Measurements from ENCODE around the gene PAX7. TPM values are rescaled to one million over a fixed set of nuclear protein-coding genes. Genes with fewer than 3 reads are reported as not detected.
A peak's percentile ranks its signal among the peaks of the same experiment; 100 is the strongest.
"Not testable (repeated sequence)": the region's sequence is repeated elsewhere in the genome, so short reads cannot be mapped to it uniquely, and the experiment has no call there.

Gene PAX7
- total RNA-seq, 1 experiment from 2014 or later = 0.07 TPM

GRCh38 chr1:18743233-18743632, 112.6 kb downstream of the PAX7 start:
- peak; percentile 44 for DNase-seq
- no peaks in the 10 kb centered on the region for H4K20me1 ChIP-seq (ENCODE audit: insufficient read depth, low read depth, low read length)
- H3K9me2 ChIP-seq (replicated peaks; ENCODE audit: insufficient read depth, low read length) = no peaks in the 10 kb centered on the region
- no peaks in the 10 kb centered on the region for H3K4me1 ChIP-seq (ENCODE audit: low read length)
- H3K27me3 ChIP-seq (ENCODE audit: low read length) = no peaks in the 10 kb centered on the region
- no peaks in the 10 kb centered on the region for H3K79me2 ChIP-seq (ENCODE audit: low read length)
- H3K9me3 ChIP-seq (ENCODE audit: low read length) = no peaks in the 10 kb centered on the region
- no peaks in the 10 kb centered on the region for H3K36me3 ChIP-seq (ENCODE audit: insufficient read depth, low read length)
- H3K4me3 ChIP-seq (ENCODE audit: low read length) = no peak overlapping the region
- no peak overlapping the region for H3K27ac ChIP-seq (ENCODE audit: low read length)
- H3K9ac ChIP-seq (ENCODE audit: low read length) = no peak overlapping the region
- H2AFZ ChIP-seq (ENCODE audit: low read length) = no peak overlapping the region
- H3K4me2 ChIP-seq (ENCODE audit: low read depth, low read length, poor library complexity, severe bottlenecking) = no peak overlapping the region

GRCh38 chr1:18744381-18744780, 113.7 kb downstream of the PAX7 start:
- not testable (repeated sequence) for H2AFZ ChIP-seq (ENCODE audit: low read length); H3K4me1 ChIP-seq (ENCODE audit: low read length); H3K27me3 ChIP-seq (ENCODE audit: low read length); H4K20me1 ChIP-seq (ENCODE audit: insufficient read depth, low read depth, low read length); H3K36me3 ChIP-seq (ENCODE audit: insufficient read depth, low read length); H3K79me2 ChIP-seq (ENCODE audit: low read length); H3K4me3 ChIP-seq (ENCODE audit: low read length); H3K27ac ChIP-seq (ENCODE audit: low read length); H3K9ac ChIP-seq (ENCODE audit: low read length); DNase-seq; H3K9me2 ChIP-seq (replicated peaks; ENCODE audit: insufficient read depth, low read length); H3K4me2 ChIP-seq (ENCODE audit: low read depth, low read length, poor library complexity, severe bottlenecking); H3K9me3 ChIP-seq (ENCODE audit: low read length)

GRCh38 chr1:18746981-18747380, 116.3 kb downstream of the PAX7 start:
- no peaks in the 10 kb centered on the region for H3K4me1 ChIP-seq (ENCODE audit: low read length)
- no peak overlapping the region for H3K27ac ChIP-seq (ENCODE audit: low read length)
- DNase-seq = no peak
- no peaks in the 10 kb centered on the region for H3K9me3 ChIP-seq (ENCODE audit: low read length)
- H3K9me2 ChIP-seq (replicated peaks; ENCODE audit: insufficient read depth, low read length) = no peaks in the 10 kb centered on the region
- no peak overlapping the region for H3K4me2 ChIP-seq (ENCODE audit: low read depth, low read length, poor library complexity, severe bottlenecking)
- H3K36me3 ChIP-seq (ENCODE audit: insufficient read depth, low read length) = no peaks in the 10 kb centered on the region
- no peaks in the 10 kb centered on the region for H4K20me1 ChIP-seq (ENCODE audit: insufficient read depth, low read depth, low read length)
- no peaks in the 10 kb centered on the region for H3K79me2 ChIP-seq (ENCODE audit: low read length)
- no peak overlapping the region for H3K9ac ChIP-seq (ENCODE audit: low read length)
- H3K27me3 ChIP-seq (ENCODE audit: low read length) = no peaks in the 10 kb centered on the region
- no peak overlapping the region for H2AFZ ChIP-seq (ENCODE audit: low read length)
- no peak overlapping the region for H3K4me3 ChIP-seq (ENCODE audit: low read length)

- H3K36me3 ChIP-seq (ENCODE audit: insufficient read depth, low read length) = no peaks in the 10 kb centered on the region
- H3K9me3 ChIP-seq (ENCODE audit: low read length) = no peaks in the 10 kb centered on the region
- H3K9ac ChIP-seq (ENCODE audit: low read length) = no peak overlapping the region
- no peaks in the 10 kb centered on the region for H3K79me2 ChIP-seq (ENCODE audit: low read length)
- no peak overlapping the region for H3K27ac ChIP-seq (ENCODE audit: low read length)
- H4K20me1 ChIP-seq (ENCODE audit: insufficient read depth, low read depth, low read length) = no peaks in the 10 kb centered on the region
- DNase-seq = no peak
- no peaks in the 10 kb centered on the region for H3K9me2 ChIP-seq (replicated peaks; ENCODE audit: insufficient read depth, low read length)
- H3K27me3 ChIP-seq (ENCODE audit: low read length) = no peaks in the 10 kb centered on the region
- H2AFZ ChIP-seq (ENCODE audit: low read length) = no peak overlapping the region
- no peak overlapping the region for H3K4me2 ChIP-seq (ENCODE audit: low read depth, low read length, poor library complexity, severe bottlenecking)
- H3K4me1 ChIP-seq (ENCODE audit: low read length) = no peaks in the 10 kb centered on the region
- no peak overlapping the region for H3K4me3 ChIP-seq (ENCODE audit: low read length)
Observed at GRCh38 chr1:18747671-18748070, 117.0 kb downstream of the PAX7 start.

- no peaks in the 10 kb centered on the region for H4K20me1 ChIP-seq (ENCODE audit: insufficient read depth, low read depth, low read length)
- no peak overlapping the region for H3K4me3 ChIP-seq (ENCODE audit: low read length)
- H3K9me2 ChIP-seq (replicated peaks; ENCODE audit: insufficient read depth, low read length) = no peaks in the 10 kb centered on the region; the same call in 1 of the 2 replicates
- no peak overlapping the region for H2AFZ ChIP-seq (ENCODE audit: low read length)
- H3K9me3 ChIP-seq (ENCODE audit: low read length) = no peaks in the 10 kb centered on the region
- no peaks in the 10 kb centered on the region for H3K27me3 ChIP-seq (ENCODE audit: low read length)
- DNase-seq = no peak
- H3K4me2 ChIP-seq (ENCODE audit: low read depth, low read length, poor library complexity, severe bottlenecking) = no peak overlapping the region
- H3K79me2 ChIP-seq (ENCODE audit: low read length) = no peaks in the 10 kb centered on the region
- H3K4me1 ChIP-seq (ENCODE audit: low read length) = no peaks in the 10 kb centered on the region
- H3K36me3 ChIP-seq (ENCODE audit: insufficient read depth, low read length) = no peaks in the 10 kb centered on the region
- no peak overlapping the region for H3K9ac ChIP-seq (ENCODE audit: low read length)
- H3K27ac ChIP-seq (ENCODE audit: low read length) = no peak overlapping the region
Observed at GRCh38 chr1:18748435-18748834, 117.8 kb downstream of the PAX7 start.

GRCh38 chr1:18749569-18749968, 118.9 kb downstream of the PAX7 start:
- no peak for DNase-seq
- no peak overlapping the region for H3K4me2 ChIP-seq (ENCODE audit: low read depth, low read length, poor library complexity, severe bottlenecking)

GRCh38 chr1:18750600-18750999, 120.0 kb downstream of the PAX7 start:
- Histone ChIP-seq H4K20me1 (ENCODE audit: insufficient read depth, low read depth, low read length) (no peaks in the 10 kb centered on the region), H3K9me3 (ENCODE audit: low read length) (no peaks in the 10 kb centered on the region), H3K79me2 (ENCODE audit: low read length) (no peaks in the 10 kb centered on the region), H3K36me3 (ENCODE audit: insufficient read depth, low read length) (no peaks in the 10 kb centered on the region), H2AFZ (ENCODE audit: low read length) (no peak overlapping the region), H3K27ac (ENCODE audit: low read length) (no peak overlapping the region), H3K4me1 (ENCODE audit: low read length) (no peaks in the 10 kb centered on the region), H3K9me2 (replicated peaks; ENCODE audit: insufficient read depth, low read length) (no peaks in the 10 kb centered on the region; the same call in 1 of the 2 replicates), H3K9ac (ENCODE audit: low read length) (no peak overlapping the region), H3K27me3 (ENCODE audit: low read length) (no peaks in the 10 kb centered on the region), H3K4me3 (ENCODE audit: low read length) (no peak overlapping the region), H3K4me2 (ENCODE audit: low read depth, low read length, poor library complexity, severe bottlenecking) (no peak overlapping the region)
- DNase-seq = no peak

More at GRCh38 chr1:18749569-18749968, 118.9 kb downstream of the PAX7 start:
- H3K36me3 ChIP-seq (ENCODE audit: insufficient read depth, low read length) = no peaks in the 10 kb centered on the region
- no peak overlapping the region for H3K9ac ChIP-seq (ENCODE audit: low read length)
- no peaks in the 10 kb centered on the region for H3K79me2 ChIP-seq (ENCODE audit: low read length)
- H3K27me3 ChIP-seq (ENCODE audit: low read length) = no peaks in the 10 kb centered on the region
- H3K9me3 ChIP-seq (ENCODE audit: low read length) = no peaks in the 10 kb centered on the region
- no peaks in the 10 kb centered on the region for H3K4me1 ChIP-seq (ENCODE audit: low read length)
- H2AFZ ChIP-seq (ENCODE audit: low read length) = no peak overlapping the region
- H3K27ac ChIP-seq (ENCODE audit: low read length) = no peak overlapping the region
- no peaks in the 10 kb centered on the region; the same call in 1 of the 2 replicates for H3K9me2 ChIP-seq (replicated peaks; ENCODE audit: insufficient read depth, low read length)
- no peaks in the 10 kb centered on the region for H4K20me1 ChIP-seq (ENCODE audit: insufficient read depth, low read depth, low read length)
- H3K4me3 ChIP-seq (ENCODE audit: low read length) = no peak overlapping the region

- Histone ChIP-seq H4K20me1 (ENCODE audit: insufficient read depth, low read depth, low read length) (no peaks in the 10 kb centered on the region), H3K4me1 (ENCODE audit: low read length) (no peaks in the 10 kb centered on the region), H3K9ac (ENCODE audit: low read length) (no peak overlapping the region), H3K4me3 (ENCODE audit: low read length) (no peak overlapping the region), H2AFZ (ENCODE audit: low read length) (no peak overlapping the region), H3K9me3 (ENCODE audit: low read length) (no peaks in the 10 kb centered on the region), H3K27me3 (ENCODE audit: low read length) (no peaks in the 10 kb centered on the region), H3K36me3 (ENCODE audit: insufficient read depth, low read length) (no peaks in the 10 kb centered on the region), H3K9me2 (replicated peaks; ENCODE audit: insufficient read depth, low read length) (no peaks in the 10 kb centered on the region; the same call in 1 of the 2 replicates), H3K4me2 (ENCODE audit: low read depth, low read length, poor library complexity, severe bottlenecking) (no peak overlapping the region), H3K27ac (ENCODE audit: low read length) (no peak overlapping the region), H3K79me2 (ENCODE audit: low read length) (no peaks in the 10 kb centered on the region)
- no peak for DNase-seq
Observed at GRCh38 chr1:18751425-18751824, 120.8 kb downstream of the PAX7 start.

GRCh38 chr1:18752409-18752808, 121.8 kb downstream of the PAX7 start:
- Histone ChIP-seq H3K36me3 (ENCODE audit: insufficient read depth, low read length) (no peaks in the 10 kb centered on the region), H3K79me2 (ENCODE audit: low read length) (no peaks in the 10 kb centered on the region)

More at GRCh38 chr1:18752409-18752808, 121.8 kb downstream of the PAX7 start:
- no peaks in the 10 kb centered on the region for H3K9me3 ChIP-seq (ENCODE audit: low read length)
- no peaks in the 10 kb centered on the region; the same call in 1 of the 2 replicates for H3K9me2 ChIP-seq (replicated peaks; ENCODE audit: insufficient read depth, low read length)
- H3K4me3 ChIP-seq (ENCODE audit: low read length) = no peak overlapping the region
- no peaks in the 10 kb centered on the region for H3K4me1 ChIP-seq (ENCODE audit: low read length)
- no peak overlapping the region for H3K27ac ChIP-seq (ENCODE audit: low read length)
- H3K9ac ChIP-seq (ENCODE audit: low read length) = no peak overlapping the region
- H3K4me2 ChIP-seq (ENCODE audit: low read depth, low read length, poor library complexity, severe bottlenecking) = no peak overlapping the region
- no peaks in the 10 kb centered on the region for H4K20me1 ChIP-seq (ENCODE audit: insufficient read depth, low read depth, low read length)
- H3K27me3 ChIP-seq (ENCODE audit: low read length) = no peaks in the 10 kb centered on the region
- no peak overlapping the region for H2AFZ ChIP-seq (ENCODE audit: low read length)
- DNase-seq = no peak
